ENCODE data around the gene LSMEM2.
A peak's percentile ranks its signal among the peaks of the same experiment; 100 is the strongest.
"Not testable (repeated sequence)": the region's sequence is repeated elsewhere in the genome, so short reads cannot be mapped to it uniquely, and the experiment has no call there.

LSMEM2 gene

DNA sequence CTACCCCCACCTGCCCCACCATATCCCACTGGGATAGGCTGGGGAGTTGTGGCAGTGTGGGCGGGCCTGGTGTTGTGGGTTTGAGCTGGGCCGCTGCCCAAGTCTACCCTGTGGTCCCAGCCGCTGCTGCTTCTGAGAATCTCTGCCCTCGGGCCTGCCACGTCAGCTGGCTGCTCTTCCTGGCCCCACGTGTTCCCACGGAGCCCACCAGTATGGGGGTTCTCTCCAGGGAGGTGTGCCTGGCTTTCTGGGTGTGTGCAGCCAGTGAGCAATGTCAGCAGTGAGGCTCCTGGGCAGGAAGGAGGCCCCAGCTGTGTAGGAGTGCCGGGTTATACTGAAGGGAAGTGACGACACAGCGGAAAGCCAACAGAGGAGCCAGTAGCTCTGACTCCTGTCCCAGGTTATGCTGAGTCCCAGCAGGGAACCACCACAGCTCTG, 32.4 kb upstream of the LSMEM2 start:
- peak; percentile 87 to 91 for DNase-seq

DNA sequence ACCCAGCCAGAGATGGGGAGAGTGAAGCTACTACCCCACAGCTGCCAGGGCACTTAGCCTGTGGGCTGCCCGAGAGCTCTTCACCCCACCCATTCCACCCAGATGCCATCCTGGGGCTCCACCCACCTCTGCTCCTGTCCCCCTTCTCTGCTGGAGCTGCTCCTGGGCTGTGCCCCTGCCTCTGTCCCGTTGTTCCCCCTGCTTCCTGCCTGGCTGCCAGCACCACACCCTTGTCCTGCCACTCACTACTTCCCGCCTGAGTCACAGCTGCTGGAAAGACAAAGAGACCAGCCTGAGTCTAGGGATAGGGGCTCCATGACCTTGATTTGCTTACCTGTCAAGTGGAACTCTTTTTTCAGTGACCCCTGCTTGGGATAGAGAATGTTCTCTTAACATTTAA, 30.5 kb upstream of the LSMEM2 start:
- no peak for DNase-seq

DNA sequence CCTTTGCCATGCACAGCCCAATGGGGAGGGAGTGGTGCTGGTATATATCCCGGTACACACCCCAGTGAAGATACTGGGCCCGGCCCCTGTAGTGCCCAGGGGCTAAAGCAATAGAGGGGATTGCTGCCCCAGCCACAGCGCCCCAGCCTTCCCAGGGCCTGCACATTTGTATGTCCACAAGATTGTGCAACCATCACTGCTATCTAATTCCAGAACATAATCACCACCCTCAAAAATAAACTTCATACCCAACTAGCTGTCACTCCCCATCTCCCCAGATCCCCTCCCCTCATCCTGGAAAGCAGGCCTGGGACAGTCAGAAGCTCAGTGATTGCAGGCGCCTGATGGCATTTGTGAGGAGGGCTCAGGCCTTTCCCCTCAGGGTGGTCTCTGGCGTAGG, 29.4 kb upstream of the LSMEM2 start:
- DNase-seq = no peak

DNA sequence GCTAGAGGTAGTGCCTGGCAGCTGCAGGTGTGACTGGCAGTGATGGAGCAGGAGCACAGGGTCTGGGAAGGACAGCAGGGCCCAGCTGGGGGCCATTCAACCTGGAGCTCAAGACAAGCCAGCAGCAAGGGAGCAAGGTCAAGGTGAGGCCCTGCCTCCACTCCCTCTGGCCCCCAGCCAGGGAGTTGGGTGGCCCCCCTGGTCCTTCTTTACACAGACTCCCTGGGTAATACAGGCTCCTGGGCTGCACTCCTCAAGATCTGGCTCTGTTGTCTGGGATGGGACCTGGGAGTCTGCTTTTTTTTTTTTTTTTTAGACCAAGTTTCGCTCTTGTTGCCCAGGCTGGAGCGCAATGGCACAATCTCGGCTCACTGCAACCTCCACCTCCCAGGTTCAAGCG, 28.4 kb upstream of the LSMEM2 start:
- no peak for DNase-seq

- DNase-seq = peak; percentile 70 to 78
Measured at GRCh38 chr3:50251220-50251619, 27.7 kb upstream of the LSMEM2 start.

DNA sequence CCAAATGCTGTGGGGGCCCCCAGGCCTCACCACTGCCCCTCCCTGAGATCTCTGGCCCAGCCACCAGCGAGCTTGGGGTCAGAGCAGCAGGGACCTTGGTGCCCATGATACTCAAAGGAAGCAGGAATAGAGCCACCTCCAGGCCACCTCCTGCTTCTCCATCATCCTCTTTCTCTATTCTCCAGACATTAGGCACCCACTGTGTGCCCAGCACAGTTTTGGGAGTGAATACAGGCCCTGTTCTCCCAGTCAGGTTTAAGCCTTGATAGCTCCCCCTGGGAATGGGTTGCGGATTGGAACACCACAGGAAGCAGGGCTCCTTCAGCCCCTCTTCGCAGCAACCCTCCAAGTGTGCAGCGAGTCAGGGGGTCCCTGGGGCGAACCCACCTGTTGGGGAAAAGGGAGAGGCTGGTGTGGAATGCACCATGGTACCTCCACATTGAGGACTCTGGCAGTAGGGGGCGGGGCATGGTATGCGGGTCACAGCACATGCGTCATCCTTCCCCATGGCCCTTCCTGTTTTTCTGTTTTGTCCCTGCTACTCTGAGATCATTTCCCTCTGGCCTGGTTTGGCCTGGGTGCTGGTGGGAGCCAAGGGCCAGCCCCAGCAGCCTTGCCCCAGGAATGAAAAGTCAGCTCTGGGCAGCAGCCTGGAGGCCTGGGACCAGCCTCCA, 24.2 kb upstream of the LSMEM2 start:
- no peak for DNase-seq

DNA sequence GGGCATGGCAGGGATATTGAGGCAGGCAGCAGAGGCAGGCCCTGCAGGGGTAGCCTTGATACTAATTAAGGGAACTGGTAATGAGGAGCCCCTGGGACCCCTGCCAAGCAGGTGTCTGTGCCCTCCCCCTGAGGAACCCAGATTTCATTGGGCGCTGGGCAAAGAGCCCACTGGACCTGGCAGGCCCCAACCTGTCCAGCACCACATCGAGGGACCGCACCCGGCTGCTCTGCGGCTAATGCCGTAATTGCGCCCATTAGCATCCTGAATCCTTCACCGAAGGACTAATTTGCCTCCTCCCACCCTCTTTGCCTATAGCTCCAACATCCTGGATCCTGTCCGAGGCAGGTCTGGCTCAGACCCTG, 23.7 kb upstream of the LSMEM2 start:
- no peak for DNase-seq

DNA sequence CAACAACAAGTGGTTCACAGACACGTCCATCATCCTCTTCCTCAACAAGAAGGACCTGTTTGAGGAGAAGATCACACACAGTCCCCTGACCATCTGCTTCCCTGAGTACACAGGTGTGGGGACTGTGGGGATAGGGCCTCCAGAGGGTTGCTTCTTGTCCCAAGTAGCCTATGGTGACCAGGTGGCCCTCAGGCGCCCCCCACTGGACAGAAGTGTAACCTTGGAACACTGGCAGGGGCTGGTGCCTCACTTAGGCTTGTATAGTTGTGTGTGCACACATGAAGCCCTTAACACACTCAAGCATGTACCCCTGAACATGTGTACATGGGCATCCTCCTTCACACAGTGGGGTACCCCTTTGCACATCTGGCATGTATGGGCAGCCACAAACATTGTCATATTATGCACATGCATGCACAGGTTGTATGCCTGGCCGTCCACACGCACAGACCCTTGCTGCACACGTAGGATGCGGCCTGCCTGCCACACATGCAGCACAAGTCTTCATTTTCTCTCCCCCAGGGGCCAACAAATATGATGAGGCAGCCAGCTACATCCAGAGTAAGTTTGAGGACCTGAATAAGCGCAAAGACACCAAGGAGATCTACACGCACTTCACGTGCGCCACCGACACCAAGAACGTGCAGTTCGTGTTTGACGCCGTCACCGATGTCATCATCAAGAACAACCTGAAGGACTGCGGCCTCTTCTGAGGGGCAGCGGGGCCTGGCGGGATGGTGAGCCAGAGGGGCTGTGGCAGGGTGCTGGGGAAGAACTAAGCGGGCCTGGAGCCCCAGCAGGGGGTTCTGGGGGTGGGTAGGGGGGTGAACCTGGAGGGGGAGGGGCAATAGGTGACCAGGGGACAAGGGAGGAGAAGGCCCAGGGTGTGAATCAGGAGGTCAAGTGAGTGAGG, 21.7 kb upstream of the LSMEM2 start:
- peak; percentile 71 to 72 for DNase-seq

- DNase-seq = no peak
Measured at GRCh38 chr3:50258029-50258680, 20.7 kb upstream of the LSMEM2 start.

DNA sequence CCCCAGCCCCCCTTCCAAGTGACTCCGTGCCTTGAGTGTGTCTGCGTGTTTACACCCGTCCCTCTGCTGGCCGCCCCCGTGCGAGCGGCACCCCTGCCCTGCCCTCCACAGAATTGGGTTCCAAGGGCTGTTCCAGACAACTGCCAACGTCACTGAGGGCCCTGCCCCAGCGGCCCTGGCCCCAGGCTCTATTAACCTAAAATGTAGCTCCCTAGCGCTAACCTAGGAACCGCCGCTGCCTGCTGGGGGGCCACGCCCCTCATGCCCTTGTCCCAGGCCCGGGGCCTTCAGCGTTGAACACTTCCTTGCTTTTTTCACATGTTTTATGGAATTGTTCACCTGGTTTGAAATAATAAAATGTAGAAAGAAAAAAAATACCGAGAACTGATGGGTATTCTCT, 19.9 kb upstream of the LSMEM2 start:
- DNase-seq = no peak

DNA sequence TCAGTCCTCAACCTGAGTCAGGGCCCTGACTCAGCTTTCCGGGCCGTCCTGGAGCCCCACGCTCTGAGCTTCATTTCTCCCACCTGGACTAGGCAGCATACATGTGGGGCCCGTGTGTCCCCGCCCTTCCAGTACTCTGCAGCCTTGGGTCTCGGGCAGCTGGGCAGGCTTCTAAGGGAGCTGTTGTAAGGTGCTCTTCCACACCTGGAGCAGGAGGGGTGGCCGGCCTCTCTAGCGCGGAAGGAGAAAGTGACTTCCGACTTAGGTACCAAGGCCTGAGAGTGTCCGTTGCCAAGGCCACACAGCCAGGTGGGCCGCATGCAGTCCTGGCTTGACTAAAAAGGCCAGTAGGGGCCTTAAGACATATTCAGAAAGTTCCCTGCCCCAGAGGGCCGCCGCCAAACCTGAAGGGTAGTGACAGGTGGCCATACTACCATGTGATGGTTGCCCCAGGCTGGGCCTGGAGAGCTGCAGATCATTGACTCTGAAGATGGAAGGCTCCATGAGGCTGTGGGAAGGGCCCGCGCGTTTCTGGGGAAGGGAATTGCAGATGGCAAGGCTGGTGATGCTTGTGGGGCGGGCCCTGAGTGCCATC, 19.4 kb upstream of the LSMEM2 start:
- no peak for DNase-seq

GRCh38 chr3:50260027-50260941, 18.6 kb upstream of the LSMEM2 start:
- peak; percentile 91 to 95 for DNase-seq

GRCh38 chr3:50260942-50261441, 17.9 kb upstream of the LSMEM2 start:
- DNase-seq = no peak

DNA sequence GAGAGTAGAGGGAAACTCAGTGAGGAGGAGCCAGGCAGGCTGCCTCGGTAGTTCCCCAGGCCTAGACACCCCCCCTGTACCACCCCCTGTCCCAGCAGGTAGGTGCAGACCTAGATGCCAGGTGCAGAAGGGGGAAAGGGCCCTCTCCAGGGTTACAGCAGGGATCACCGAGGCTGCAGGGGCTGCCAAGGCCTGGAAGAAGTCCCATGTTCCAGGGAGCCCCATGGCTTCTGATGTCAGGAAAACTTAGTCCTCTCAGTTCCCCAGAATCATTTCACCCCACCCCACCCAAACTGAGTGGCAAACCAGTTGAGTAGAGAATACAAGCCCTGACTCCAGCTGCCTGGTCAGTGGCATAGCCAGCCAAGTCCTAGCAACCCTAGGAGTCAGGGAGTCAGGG, 17.4 kb upstream of the LSMEM2 start:
- no peak for DNase-seq

GRCh38 chr3:50262200-50262599, 16.7 kb upstream of the LSMEM2 start:
- DNase-seq = not testable (repeated sequence)

DNA sequence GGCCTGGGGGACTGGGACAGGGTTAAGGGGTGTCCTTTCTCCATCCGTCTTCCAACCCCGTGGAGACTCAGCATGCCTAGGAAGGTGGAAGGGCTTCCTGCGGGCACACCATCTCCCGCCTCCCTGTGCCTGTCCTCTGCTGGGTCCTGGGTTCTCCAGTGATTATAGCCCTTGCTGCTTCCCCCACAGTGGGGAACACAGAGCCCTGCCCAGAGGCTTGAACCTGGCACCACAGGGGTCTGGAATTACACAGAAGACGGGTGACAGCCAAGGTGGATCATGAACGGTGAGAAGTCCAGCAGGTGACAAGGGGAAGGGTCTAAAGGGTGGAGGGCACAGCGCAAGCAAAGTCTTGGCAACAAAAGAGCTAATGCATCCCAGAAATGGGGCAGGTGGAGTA, 16.1 kb upstream of the LSMEM2 start:
- no peak for DNase-seq

GRCh38 chr3:50263478-50264382, 15.2 kb upstream of the LSMEM2 start:
- no peak for DNase-seq

DNA sequence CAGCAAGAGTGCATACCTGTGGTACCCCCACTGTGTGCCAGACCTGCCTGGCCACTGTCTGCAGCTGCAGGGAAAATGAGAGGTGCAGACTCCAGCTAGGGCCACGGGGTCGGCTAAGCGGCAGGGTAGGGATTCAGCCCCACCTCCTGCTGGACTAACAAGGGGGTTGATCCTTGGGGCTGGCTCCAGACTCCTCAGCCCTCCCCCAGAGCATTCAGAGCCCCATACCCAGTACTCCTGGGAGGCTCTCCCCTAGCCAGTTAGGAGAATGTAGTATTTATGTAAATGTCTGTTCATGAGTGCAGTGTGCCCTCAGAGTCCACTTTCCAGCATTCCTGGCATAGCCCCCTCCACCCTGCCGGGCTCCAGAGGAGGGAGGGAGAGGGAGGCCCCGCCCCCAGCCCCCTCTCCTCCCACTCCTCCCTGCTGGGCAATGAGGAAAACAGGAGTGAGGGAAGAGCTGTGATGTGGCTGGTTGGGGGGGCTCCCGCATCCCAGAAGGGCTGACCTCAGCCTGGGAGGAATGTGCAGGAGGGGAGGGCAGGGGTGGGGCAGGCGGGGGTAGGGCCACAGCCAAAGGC, 14.4 kb upstream of the LSMEM2 start:
- DNase-seq = no peak

- DNase-seq = no peak
Measured at GRCh38 chr3:50264964-50265485, 13.9 kb upstream of the LSMEM2 start.

DNA sequence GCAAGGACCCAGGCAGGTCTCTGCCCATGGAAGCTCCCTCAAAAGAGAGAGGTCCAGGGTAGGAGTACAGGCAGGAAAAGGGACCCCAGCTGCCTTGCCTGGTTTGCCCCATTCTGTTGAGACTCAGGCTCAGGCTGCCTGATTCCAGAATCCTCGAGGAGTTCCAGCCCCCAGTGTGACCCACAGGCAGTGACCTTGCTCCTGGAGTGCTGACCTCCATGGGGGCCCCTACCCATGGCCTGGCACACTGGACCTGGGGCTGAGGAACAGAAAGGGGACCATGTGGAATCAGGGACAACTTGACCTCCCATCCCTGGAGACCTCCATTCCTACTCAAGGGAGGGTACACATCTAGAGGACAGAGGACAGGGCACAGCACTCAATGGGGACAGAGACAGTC, 13.3 kb upstream of the LSMEM2 start:
- DNase-seq = no peak
